GM12801 (cell line): ENCODE data around the gene TCERG1L.

Experiments used
- TF ChIP-seq, protein P1 (sequence below): IDR thresholded peaks from one replicate; pipeline ENCODE4 v1.5.1; 2011; ENCODE audit warnings: control low read depth; ENCODE audit not compliant: insufficient read length; ENCODE audit errors: extremely low read depth

Gene TCERG1L

DNA sequence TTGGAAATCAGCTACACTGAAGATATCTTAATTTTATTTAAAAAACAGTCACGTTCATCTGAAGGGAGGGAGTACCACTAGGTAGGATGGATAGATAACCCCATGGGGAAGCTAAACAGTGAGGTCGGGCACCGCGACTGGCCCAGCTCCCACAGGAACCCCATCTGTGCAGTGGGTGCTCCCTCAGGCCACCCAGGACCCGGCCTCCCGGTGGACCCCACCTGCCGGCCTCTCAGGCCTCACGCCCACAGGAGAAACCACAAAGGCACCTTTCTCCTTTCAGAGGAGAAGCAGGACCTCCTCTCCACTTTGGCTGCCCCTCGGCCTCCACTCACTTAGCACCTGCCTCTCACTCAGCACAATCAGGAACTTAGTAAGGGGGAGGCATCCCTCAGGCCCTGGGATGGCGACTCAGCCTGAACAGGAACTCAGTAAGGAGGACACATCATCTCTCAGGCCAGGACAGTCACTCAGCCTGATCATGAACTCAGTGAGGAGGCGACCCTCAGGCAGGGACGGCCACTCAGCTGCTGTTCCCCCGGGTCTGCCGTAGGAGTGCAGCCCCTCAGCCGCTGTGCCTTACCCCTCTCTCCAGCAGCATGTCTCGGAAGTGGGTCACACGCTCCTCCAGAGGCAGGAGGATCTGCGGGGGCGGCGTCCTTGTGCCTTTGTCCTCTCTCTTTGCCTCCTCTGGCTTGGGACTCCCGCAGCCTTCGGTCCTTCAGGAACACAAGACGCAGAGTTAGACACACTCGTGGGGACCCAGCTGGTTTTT is 195.1 kb downstream of the TCERG1L start:
- TF ChIP-seq, protein P1, sequence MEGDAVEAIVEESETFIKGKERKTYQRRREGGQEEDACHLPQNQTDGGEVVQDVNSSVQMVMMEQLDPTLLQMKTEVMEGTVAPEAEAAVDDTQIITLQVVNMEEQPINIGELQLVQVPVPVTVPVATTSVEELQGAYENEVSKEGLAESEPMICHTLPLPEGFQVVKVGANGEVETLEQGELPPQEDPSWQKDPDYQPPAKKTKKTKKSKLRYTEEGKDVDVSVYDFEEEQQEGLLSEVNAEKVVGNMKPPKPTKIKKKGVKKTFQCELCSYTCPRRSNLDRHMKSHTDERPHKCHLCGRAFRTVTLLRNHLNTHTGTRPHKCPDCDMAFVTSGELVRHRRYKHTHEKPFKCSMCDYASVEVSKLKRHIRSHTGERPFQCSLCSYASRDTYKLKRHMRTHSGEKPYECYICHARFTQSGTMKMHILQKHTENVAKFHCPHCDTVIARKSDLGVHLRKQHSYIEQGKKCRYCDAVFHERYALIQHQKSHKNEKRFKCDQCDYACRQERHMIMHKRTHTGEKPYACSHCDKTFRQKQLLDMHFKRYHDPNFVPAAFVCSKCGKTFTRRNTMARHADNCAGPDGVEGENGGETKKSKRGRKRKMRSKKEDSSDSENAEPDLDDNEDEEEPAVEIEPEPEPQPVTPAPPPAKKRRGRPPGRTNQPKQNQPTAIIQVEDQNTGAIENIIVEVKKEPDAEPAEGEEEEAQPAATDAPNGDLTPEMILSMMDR, result no peak

DNA sequence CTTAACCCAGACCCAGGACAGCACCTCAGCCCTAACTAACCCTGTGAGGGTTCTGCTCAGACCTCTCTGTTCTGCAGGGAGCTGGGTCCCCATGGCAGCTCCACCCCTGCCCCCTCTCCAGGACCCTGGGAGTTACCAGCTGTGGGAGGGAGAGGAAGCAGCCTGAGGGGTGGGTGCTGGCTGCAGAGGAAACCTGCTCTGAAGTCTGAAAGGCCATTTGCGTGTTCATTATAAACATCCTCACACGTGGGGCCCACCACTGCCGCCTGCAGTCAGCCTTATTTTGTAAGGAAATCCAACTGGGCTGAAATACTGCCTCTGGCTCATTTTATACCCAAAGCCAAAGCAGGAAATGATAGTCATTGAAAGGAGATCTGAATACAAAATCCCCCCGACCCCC is 195.7 kb downstream of the TCERG1L start:
- TF ChIP-seq, protein P1, result no peak

DNA sequence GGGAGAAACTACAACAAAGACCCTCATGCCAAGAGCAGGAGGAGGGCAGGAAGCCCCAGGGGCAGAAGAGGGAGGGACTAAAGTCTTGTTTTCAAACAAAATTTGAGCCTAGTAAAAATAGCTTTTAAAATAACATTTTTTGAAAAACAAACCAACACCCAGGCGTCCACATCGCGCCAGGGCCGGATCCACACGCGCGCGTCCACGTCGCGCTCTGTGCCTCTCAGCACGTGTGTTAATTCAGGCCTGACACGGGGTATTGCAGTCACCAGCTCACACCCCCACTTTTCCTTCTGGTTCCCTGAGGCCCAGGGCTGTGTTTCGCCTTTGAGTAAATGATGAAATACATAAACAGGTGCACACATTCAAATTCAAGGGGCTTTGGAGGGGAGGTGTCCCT is 196.2 kb downstream of the TCERG1L start:
- TF ChIP-seq, protein P1, result no peak

DNA sequence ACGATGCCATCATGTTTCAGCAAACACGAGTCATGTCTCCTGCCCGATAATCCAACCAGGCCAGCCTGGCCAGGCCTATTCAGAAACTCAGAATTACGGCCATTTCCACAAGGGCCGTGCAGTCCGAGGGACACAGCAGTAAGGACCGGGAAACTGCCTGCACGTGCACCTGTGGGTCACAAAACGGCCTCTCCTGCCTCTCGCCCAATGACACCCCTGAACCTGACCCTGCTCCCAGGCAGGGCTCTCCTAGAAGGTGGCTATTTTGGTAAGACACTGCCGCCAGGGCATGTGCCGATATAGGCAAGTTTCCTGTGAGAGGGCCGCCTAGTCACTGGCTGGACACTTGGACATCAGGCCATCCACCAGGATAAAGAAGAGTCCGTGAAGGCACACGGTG is 196.7 kb downstream of the TCERG1L start:
- TF ChIP-seq, protein P1, result no peak

DNA sequence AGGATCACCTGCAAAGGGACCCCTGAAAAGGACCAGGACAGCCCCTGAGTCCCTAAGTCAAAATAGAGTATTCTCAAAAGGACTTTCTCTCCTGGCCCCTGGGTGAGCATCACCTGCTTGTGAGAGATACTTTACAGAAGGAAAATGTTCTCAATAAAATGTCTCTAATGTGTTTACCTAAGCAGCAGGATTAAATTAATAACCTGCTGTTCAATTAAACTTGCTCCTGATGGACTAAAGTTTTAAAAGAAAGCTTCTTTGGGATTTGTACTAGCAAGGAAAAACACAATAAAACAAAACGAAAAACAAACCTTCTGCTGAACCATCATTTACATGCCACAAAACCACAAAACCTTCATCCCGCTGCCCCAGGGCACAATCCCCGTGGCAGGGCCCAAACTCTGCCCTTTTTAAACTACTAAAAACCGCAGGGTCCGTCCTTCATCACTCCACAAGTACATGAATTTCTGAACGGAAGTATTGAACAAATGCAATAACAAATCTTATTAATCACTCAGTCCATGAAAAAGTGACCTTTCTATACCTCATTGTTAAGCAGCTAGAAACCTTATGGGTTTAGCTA is 197.7 kb downstream of the TCERG1L start:
- TF ChIP-seq, protein P1, result no peak

DNA sequence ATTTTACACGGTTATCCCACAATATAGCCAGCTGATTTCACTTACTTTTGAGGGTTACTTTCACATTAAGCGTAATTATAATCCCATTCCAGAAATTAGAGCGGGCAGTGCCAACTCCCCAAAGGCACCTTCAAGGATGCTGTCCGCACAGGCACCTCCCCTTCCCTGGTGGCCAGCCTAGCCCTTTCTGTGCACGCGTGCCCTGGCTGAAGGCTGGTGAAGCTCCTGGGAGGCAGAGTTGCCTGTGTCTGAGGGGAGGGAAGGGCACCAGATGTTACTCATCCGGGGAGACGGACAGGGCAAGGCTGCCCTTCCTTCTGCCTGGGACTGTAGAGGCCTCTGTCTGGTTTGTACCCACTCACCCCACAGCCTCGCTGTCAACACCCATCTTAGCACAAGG is 198.4 kb downstream of the TCERG1L start:
- TF ChIP-seq, protein P1, result no peak

DNA sequence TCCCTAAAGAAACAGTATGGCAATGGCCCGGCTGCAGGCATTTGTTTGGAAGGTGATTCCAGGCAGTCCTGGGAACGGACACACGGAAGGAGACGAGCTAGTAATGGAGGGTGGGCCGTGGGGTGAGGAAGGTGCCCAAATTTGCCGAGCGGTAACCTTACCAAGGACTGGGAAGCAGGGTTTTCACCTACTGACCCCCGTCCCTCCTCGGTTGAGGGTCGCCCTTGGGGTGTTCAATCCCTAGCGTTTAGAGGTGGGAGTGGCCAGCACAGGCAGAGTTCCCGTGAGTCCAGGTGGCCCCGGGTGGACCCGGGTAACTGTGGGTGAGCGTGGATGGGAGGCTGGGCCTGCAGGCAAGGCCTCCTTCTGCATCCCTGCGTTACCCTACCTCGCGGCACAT is 198.8 kb downstream of the TCERG1L start:
- TF ChIP-seq, protein P1, result no peak
